Stimulated activated CD4-positive, alpha-beta T cell treated with anti-CD3 and anti-CD28 coated beads, Interleukin-4, amount 100 ng/mL, for 48 hours (primary cell): Measurements from ENCODE around the gene VAV2.
"Not testable (repeated sequence)": the region's sequence is repeated elsewhere in the genome, so short reads cannot be mapped to it uniquely, and the experiment has no call there.

Source experiments
- DNase-seq, 2 donors: peaks; one replicate each; pipeline ENCODE4 v3.0.0-alpha.2; 2020; ENCODE audit warnings: low read depth in 2 of 2

VAV2 gene

GRCh38 chr9:133969681-133970580 is 22.2 kb downstream of the VAV2 start:
- no peak for DNase-seq

GRCh38 chr9:133968966-133969617 is 23.0 kb downstream of the VAV2 start:
- DNase-seq, result no peak

DNA sequence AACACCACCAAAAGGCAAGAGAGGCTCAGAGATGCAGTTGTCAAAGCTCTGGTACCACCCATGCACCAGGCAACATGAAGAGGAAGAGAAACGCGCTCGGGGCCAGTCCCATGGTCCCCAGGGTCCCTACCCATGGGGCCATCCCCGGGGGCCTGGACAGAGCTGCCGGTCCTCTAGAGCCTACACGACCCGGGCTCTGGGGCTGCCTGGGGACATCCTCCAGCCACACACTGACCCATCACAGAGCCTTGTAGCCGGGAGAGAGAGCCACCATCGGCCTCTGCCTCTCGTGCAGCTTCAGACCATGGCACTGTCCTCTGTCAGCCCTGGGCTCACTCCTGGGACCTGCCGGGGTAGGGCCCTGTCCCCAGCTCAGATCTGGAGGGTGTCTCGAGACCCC is 23.7 kb downstream of the VAV2 start:
- DNase-seq, result no peak

DNA sequence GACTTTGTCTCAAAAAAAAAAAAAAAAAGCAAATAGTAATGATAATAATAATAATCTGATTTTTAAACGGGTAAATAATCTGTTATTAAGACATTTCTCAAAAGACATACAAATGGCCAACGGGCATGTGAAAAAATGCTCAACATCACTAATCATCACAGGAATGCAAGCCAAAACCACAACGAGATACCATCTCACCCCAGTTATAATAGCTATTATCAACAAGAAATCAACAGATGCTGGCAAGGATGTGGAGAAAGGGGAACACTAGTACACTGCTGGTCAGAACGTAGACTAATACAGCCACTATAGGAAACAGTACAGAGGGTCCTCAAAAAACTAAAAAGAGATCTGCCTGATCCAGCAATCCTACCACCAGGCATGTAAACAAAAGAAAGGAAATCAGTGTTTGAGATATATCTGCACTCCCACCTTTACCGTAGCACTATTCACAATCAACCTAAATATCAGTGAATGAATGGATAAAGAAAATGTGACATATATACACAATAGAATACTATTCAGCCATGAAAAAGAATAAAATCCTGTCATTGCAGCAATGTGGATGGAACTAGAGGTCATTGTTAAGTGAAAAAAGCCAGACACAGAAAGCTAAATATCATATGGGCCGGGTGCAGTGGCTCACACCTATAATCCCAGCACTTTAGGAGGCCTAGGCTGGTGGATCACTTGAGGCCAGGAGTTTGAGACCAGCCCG is 24.9 kb downstream of the VAV2 start:
- no peak for DNase-seq

GRCh38 chr9:133964463-133964862 is 27.7 kb downstream of the VAV2 start:
- DNase-seq, result no peak

DNA sequence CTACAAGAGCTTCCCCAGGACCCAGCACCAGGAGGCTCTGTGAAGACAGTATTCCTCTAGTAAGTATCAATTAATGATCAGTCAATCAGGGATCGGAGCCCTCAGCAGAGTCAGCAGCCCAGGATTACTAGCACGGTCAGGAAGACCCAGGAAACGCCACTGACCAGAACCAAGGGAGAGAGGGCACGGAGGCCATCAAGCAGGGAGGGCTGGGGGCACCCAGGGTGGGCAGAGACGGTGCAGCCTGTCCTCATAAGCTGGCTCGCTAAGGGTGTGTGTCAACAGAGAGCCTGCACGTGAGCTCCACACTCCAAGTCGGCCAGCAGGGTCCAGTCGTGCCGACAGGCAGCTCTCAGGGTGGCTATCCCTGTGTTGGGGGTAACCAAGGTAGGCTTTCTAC is 29.0 kb downstream of the VAV2 start:
- DNase-seq, result no peak

- no peak for DNase-seq
Measured at GRCh38 chr9:133962341-133962740, 29.8 kb downstream of the VAV2 start.

GRCh38 chr9:133961226-133962165 is 30.6 kb downstream of the VAV2 start:
- DNase-seq, result no peak

- no peak for DNase-seq
Measured at GRCh38 chr9:133960568-133961129, 31.5 kb downstream of the VAV2 start.

- no peak for DNase-seq
Measured at GRCh38 chr9:133959966-133960567, 32.1 kb downstream of the VAV2 start.

DNA sequence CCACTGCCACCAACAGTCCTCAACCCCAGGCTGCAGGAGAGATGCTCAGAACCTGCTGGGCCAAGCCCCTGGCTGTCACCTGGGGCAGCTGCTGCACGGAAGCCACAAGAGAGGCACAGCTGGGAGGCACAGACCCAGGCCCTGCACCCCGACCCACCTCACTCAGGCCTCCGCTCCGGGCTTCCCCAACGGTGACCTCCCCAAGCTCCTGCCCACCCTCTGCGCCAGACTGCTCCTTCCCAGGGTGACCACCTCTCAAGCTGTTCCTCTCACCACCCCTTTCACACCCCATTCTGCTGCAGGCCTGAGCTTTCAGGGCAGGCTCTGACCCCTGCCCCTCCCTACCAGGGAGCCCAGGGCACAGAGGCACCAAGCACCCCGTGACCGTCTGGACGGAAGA is 33.0 kb downstream of the VAV2 start:
- no peak for DNase-seq

- no peak for DNase-seq
Measured at GRCh38 chr9:133958756-133959155, 33.4 kb downstream of the VAV2 start.

DNA sequence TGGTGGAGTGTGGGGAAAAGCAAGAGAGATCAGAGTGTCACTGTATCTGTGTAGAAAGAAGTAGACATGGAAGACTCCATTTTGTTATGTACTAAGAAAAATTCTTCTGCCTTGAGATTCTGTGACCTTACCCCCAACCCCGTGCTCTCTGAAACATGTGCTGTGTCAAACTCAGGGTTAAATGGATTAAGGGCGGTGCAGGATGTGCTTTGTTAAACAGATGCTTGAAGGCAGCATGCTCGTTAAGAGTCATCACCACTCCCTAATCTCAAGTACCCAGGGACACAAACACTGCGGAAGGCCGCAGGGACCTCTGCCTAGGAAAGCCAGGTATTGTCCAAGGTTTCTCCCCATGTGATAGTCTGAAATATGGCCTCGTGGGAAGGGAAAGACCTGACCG is 34.4 kb downstream of the VAV2 start:
- DNase-seq, result not testable (repeated sequence)

- DNase-seq, result no peak
Measured at GRCh38 chr9:133957328-133957727, 34.8 kb downstream of the VAV2 start.

DNA sequence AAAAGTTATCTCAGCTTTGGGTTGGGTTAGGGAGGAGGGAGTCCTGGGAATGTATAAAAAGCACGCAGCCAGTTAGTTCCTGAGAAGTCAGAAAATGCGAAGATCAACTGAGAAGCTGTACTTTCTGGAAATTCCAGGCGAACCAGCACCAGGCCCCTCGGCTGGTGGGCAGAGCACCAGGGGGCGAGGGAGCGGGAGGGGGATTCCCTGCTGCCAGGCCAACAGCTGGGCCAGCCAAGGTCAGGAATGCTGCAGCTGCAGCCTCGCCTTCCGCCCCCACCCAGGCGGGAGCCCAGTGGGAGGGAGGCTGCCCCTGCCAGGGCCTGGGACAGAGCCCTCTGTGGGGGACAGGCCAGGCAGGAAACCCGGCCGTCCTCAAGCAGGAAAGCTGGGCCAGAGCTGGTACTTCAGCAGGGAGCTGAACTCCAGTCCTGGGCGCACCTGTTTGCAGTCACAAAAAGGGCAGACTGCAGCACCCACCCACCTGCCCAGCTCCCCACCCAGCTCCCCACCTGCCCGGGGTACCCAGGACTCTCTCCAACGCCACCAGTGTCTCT is 35.5 kb downstream of the VAV2 start:
- no peak for DNase-seq

DNA sequence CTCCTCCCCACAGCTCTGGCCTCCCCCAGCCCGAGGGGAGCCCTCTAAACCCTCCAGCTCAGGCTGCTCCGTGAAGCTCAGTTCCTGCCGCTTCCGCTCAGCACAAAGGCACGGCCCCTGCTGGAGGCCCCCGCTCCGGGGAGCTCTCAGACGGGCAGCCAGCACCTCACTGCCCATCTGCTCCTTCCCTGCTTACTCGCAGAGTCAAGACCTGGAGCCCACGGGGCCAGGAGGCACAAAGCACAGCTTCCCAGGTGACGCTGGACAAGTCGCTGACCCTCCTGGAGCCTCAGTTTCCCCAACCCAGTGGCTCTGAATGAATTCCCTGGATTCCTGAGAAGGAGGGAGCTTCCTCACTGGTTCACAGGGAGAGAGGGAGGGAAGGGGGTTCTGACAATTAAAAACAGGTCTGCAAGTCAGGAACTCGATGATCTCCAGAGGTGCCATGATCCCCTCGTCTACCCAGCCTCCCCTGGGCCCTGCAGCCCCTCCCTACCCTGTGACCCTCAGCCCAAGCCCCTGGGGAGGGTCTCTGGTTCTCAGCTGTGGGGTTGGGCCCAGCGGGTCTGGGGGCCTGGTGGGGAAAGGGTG is 36.2 kb downstream of the VAV2 start:
- peak in 1 of 2 donors; percentile 14 for DNase-seq

DNA sequence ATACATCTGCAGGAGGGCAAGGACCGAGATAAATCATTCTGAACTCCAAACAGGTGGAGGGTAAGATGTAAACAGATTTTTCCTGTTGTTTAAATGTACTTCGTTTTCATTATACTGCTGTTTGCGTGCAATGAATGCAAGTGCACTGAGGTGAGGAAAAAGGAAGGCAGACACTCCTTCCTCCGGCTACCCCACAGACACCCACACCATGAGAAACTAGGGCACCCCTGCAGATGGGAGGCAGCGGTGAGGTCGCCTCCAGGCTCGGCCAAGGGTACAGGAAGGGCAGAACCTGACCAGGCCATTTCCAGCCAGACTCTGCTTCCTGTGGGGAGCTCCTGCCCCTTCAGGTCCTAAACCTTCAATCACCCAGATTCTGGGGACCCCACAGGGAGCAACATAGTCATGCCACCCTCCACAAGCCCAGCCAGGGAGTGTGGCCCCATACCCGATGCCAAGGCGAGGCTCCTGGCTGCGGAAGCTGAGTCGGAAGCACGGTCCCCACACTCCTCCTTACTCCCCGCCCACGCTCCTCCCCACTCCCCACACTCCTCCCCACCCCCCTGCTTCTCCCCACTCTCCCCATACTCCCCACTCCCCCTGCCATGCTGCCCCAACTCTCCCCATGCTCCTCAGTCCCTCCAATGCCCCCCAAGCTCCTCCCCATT is 37.1 kb downstream of the VAV2 start:
- DNase-seq, result no peak

- DNase-seq, result no peak
Measured at GRCh38 chr9:133953976-133954709, 38.0 kb downstream of the VAV2 start.

- no peak for DNase-seq
Measured at GRCh38 chr9:133953621-133953975, 38.5 kb downstream of the VAV2 start.
